ENCODE results near the gene ARHGDIB.

The ARHGDIB gene

GRCh38 chr12:14931791-14932560 lies 29.4 kb downstream of the ARHGDIB start:
- no peaks in the 10 kb centered on the region for H3K36me3 ChIP-seq (ENCODE audit: control insufficient read depth in 2 of 2, insufficient read depth in 2 of 2, low read length in 2 of 2)
- H3K9me3 ChIP-seq (ENCODE audit: control insufficient read depth in 2 of 2, low read length in 2 of 2), result no peaks in the 10 kb centered on the region
- H3K27ac ChIP-seq (ENCODE audit: low read length), result no peak overlapping the region
- no peak overlapping the region for H3K9ac ChIP-seq (ENCODE audit: low read length in 2 of 2)
- H3K4me1 ChIP-seq (ENCODE audit: control insufficient read depth, insufficient read depth, low read length), result no peaks in the 10 kb centered on the region
- no peaks in the 10 kb centered on the region for H3K27me3 ChIP-seq (ENCODE audit: control insufficient read depth in 1 of 2, insufficient read depth in 2 of 2, low read length in 2 of 2)
- no peak overlapping the region for H3K4me3 ChIP-seq (ENCODE audit: low read length in 2 of 2)

- no peaks in the 10 kb centered on the region for H3K9me3 ChIP-seq (ENCODE audit: control insufficient read depth in 2 of 2, low read length in 2 of 2)
- no peaks in the 10 kb centered on the region for H3K36me3 ChIP-seq (ENCODE audit: control insufficient read depth in 2 of 2, insufficient read depth in 2 of 2, low read length in 2 of 2)
- no peak overlapping the region for H3K9ac ChIP-seq (ENCODE audit: low read length in 2 of 2)
- no peaks in the 10 kb centered on the region for H3K27me3 ChIP-seq (ENCODE audit: control insufficient read depth in 1 of 2, insufficient read depth in 2 of 2, low read length in 2 of 2)
- no peak overlapping the region for H3K4me3 ChIP-seq (ENCODE audit: low read length in 2 of 2)
- H3K4me1 ChIP-seq (ENCODE audit: control insufficient read depth, insufficient read depth, low read length), result no peaks in the 10 kb centered on the region
- H3K27ac ChIP-seq (ENCODE audit: low read length), result no peak overlapping the region
Observed at GRCh38 chr12:14931359-14931758, 30.0 kb downstream of the ARHGDIB start.

GRCh38 chr12:14930299-14930698 lies 31.1 kb downstream of the ARHGDIB start:
- Histone ChIP-seq H3K36me3 (ENCODE audit: control insufficient read depth in 2 of 2, insufficient read depth in 2 of 2, low read length in 2 of 2) (no peaks in the 10 kb centered on the region), H3K9ac (ENCODE audit: low read length in 2 of 2) (no peak overlapping the region), H3K4me3 (ENCODE audit: low read length in 2 of 2) (no peak overlapping the region), H3K9me3 (ENCODE audit: control insufficient read depth in 2 of 2, low read length in 2 of 2) (no peaks in the 10 kb centered on the region), H3K27me3 (ENCODE audit: control insufficient read depth in 1 of 2, insufficient read depth in 2 of 2, low read length in 2 of 2) (no peaks in the 10 kb centered on the region), H3K27ac (ENCODE audit: low read length) (no peak overlapping the region), H3K4me1 (ENCODE audit: control insufficient read depth, insufficient read depth, low read length) (no peaks in the 10 kb centered on the region)

- H3K9ac ChIP-seq (ENCODE audit: low read length in 2 of 2), result no peak overlapping the region
- H3K27ac ChIP-seq (ENCODE audit: low read length), result no peak overlapping the region
- no peaks in the 10 kb centered on the region for H3K27me3 ChIP-seq (ENCODE audit: control insufficient read depth in 1 of 2, insufficient read depth in 2 of 2, low read length in 2 of 2)
- H3K4me3 ChIP-seq (ENCODE audit: low read length in 2 of 2), result peak overlapping the region in 1 of 2 donors; percentile 23
- H3K4me1 ChIP-seq (ENCODE audit: control insufficient read depth, insufficient read depth, low read length), result no peaks in the 10 kb centered on the region
- H3K36me3 ChIP-seq (ENCODE audit: control insufficient read depth in 2 of 2, insufficient read depth in 2 of 2, low read length in 2 of 2), result no peaks in the 10 kb centered on the region
- H3K9me3 ChIP-seq (ENCODE audit: control insufficient read depth in 2 of 2, low read length in 2 of 2), result no peaks in the 10 kb centered on the region
Observed at GRCh38 chr12:14928931-14929330, 32.5 kb downstream of the ARHGDIB start.

GRCh38 chr12:14927267-14927666 lies 34.1 kb downstream of the ARHGDIB start:
- no peaks in the 10 kb centered on the region for H3K27me3 ChIP-seq (ENCODE audit: control insufficient read depth in 1 of 2, insufficient read depth in 2 of 2, low read length in 2 of 2)
- no peaks in the 10 kb centered on the region for H3K4me1 ChIP-seq (ENCODE audit: control insufficient read depth, insufficient read depth, low read length)
- no peaks in the 10 kb centered on the region for H3K9me3 ChIP-seq (ENCODE audit: control insufficient read depth in 2 of 2, low read length in 2 of 2)
- no peak overlapping the region for H3K4me3 ChIP-seq (ENCODE audit: low read length in 2 of 2)
- no peak overlapping the region for H3K27ac ChIP-seq (ENCODE audit: low read length)
- no peaks in the 10 kb centered on the region for H3K36me3 ChIP-seq (ENCODE audit: control insufficient read depth in 2 of 2, insufficient read depth in 2 of 2, low read length in 2 of 2)
- H3K9ac ChIP-seq (ENCODE audit: low read length in 2 of 2), result no peak overlapping the region

GRCh38 chr12:14924541-14924940 lies 36.9 kb downstream of the ARHGDIB start:
- Histone ChIP-seq H3K36me3 (ENCODE audit: control insufficient read depth in 2 of 2, insufficient read depth in 2 of 2, low read length in 2 of 2) (no peaks in the 10 kb centered on the region), H3K4me1 (ENCODE audit: control insufficient read depth, insufficient read depth, low read length) (no peaks in the 10 kb centered on the region), H3K27me3 (ENCODE audit: control insufficient read depth in 1 of 2, insufficient read depth in 2 of 2, low read length in 2 of 2) (no peaks in the 10 kb centered on the region), H3K27ac (ENCODE audit: low read length) (no peak overlapping the region), H3K9me3 (ENCODE audit: control insufficient read depth in 2 of 2, low read length in 2 of 2) (no peaks in the 10 kb centered on the region), H3K4me3 (ENCODE audit: low read length in 2 of 2) (no peak overlapping the region), H3K9ac (ENCODE audit: low read length in 2 of 2) (no peak overlapping the region)

- Histone ChIP-seq H3K27ac (ENCODE audit: low read length) (no peak overlapping the region), H3K36me3 (ENCODE audit: control insufficient read depth in 2 of 2, insufficient read depth in 2 of 2, low read length in 2 of 2) (no peaks in the 10 kb centered on the region), H3K4me1 (ENCODE audit: control insufficient read depth, insufficient read depth, low read length) (no peaks in the 10 kb centered on the region), H3K9ac (ENCODE audit: low read length in 2 of 2) (no peak overlapping the region), H3K4me3 (ENCODE audit: low read length in 2 of 2) (no peak overlapping the region), H3K9me3 (ENCODE audit: control insufficient read depth in 2 of 2, low read length in 2 of 2) (no peaks in the 10 kb centered on the region), H3K27me3 (ENCODE audit: control insufficient read depth in 1 of 2, insufficient read depth in 2 of 2, low read length in 2 of 2) (no peaks in the 10 kb centered on the region)
Observed at GRCh38 chr12:14923944-14924343, 37.5 kb downstream of the ARHGDIB start.

GRCh38 chr12:14921218-14921617 lies 40.2 kb downstream of the ARHGDIB start:
- H3K9ac ChIP-seq (ENCODE audit: low read length in 2 of 2), result no peak overlapping the region
- H3K4me3 ChIP-seq (ENCODE audit: low read length in 2 of 2), result no peak overlapping the region
- H3K36me3 ChIP-seq (ENCODE audit: control insufficient read depth in 2 of 2, insufficient read depth in 2 of 2, low read length in 2 of 2), result no peaks in the 10 kb centered on the region
- no peaks in the 10 kb centered on the region for H3K4me1 ChIP-seq (ENCODE audit: control insufficient read depth, insufficient read depth, low read length)
- no peaks in the 10 kb centered on the region for H3K9me3 ChIP-seq (ENCODE audit: control insufficient read depth in 2 of 2, low read length in 2 of 2)
- no peaks in the 10 kb centered on the region for H3K27me3 ChIP-seq (ENCODE audit: control insufficient read depth in 1 of 2, insufficient read depth in 2 of 2, low read length in 2 of 2)
- no peak overlapping the region for H3K27ac ChIP-seq (ENCODE audit: low read length)

GRCh38 chr12:14920475-14921126 lies 40.8 kb downstream of the ARHGDIB start:
- H3K9ac ChIP-seq (ENCODE audit: low read length in 2 of 2), result no peak overlapping the region
- no peaks in the 10 kb centered on the region for H3K9me3 ChIP-seq (ENCODE audit: control insufficient read depth in 2 of 2, low read length in 2 of 2)
- no peaks in the 10 kb centered on the region for H3K27me3 ChIP-seq (ENCODE audit: control insufficient read depth in 1 of 2, insufficient read depth in 2 of 2, low read length in 2 of 2)
- H3K4me3 ChIP-seq (ENCODE audit: low read length in 2 of 2), result no peak overlapping the region
- no peak overlapping the region for H3K27ac ChIP-seq (ENCODE audit: low read length)
- H3K4me1 ChIP-seq (ENCODE audit: control insufficient read depth, insufficient read depth, low read length), result no peaks in the 10 kb centered on the region
- no peaks in the 10 kb centered on the region for H3K36me3 ChIP-seq (ENCODE audit: control insufficient read depth in 2 of 2, insufficient read depth in 2 of 2, low read length in 2 of 2)

- Histone ChIP-seq H3K9me3 (ENCODE audit: control insufficient read depth in 2 of 2, low read length in 2 of 2) (no peaks in the 10 kb centered on the region), H3K4me1 (ENCODE audit: control insufficient read depth, insufficient read depth, low read length) (no peaks in the 10 kb centered on the region), H3K36me3 (ENCODE audit: control insufficient read depth in 2 of 2, insufficient read depth in 2 of 2, low read length in 2 of 2) (no peaks in the 10 kb centered on the region), H3K4me3 (ENCODE audit: low read length in 2 of 2) (no peak overlapping the region), H3K9ac (ENCODE audit: low read length in 2 of 2) (no peak overlapping the region), H3K27me3 (ENCODE audit: control insufficient read depth in 1 of 2, insufficient read depth in 2 of 2, low read length in 2 of 2) (no peaks in the 10 kb centered on the region), H3K27ac (ENCODE audit: low read length) (no peak overlapping the region)
Observed at GRCh38 chr12:14919455-14919854, 41.9 kb downstream of the ARHGDIB start.

GRCh38 chr12:14915736-14916135 lies 45.7 kb downstream of the ARHGDIB start:
- no peak overlapping the region for H3K27ac ChIP-seq (ENCODE audit: low read length)
- no peaks in the 10 kb centered on the region for H3K36me3 ChIP-seq (ENCODE audit: control insufficient read depth in 2 of 2, insufficient read depth in 2 of 2, low read length in 2 of 2)

More at GRCh38 chr12:14915736-14916135, 45.7 kb downstream of the ARHGDIB start:
- Histone ChIP-seq H3K4me3 (ENCODE audit: low read length in 2 of 2) (no peak overlapping the region), H3K9me3 (ENCODE audit: control insufficient read depth in 2 of 2, low read length in 2 of 2) (no peaks in the 10 kb centered on the region), H3K9ac (ENCODE audit: low read length in 2 of 2) (no peak overlapping the region), H3K27me3 (ENCODE audit: control insufficient read depth in 1 of 2, insufficient read depth in 2 of 2, low read length in 2 of 2) (no peaks in the 10 kb centered on the region), H3K4me1 (ENCODE audit: control insufficient read depth, insufficient read depth, low read length) (no peaks in the 10 kb centered on the region)
